SH-SY5Y (cell line): ENCODE measurements around the gene PLA2G7.

ENCODE experiments used
- GATA2 ChIP-seq: IDR thresholded peaks from 2 replicates; pipeline ENCODE4 v1.6.1; 2011; ENCODE audit warnings: mild to moderate bottlenecking, low read depth, low read length
- GATA3 ChIP-seq: IDR thresholded peaks from 2 replicates; pipeline ENCODE4 v1.6.1; 2011; ENCODE audit warnings: low read depth, mild to moderate bottlenecking, low read length, moderate library complexity

- TF ChIP-seq GATA3 = no peak
- no peak for TF ChIP-seq GATA2
These were observed 46.6 kb upstream of the PLA2G7 start for GRCh38 chr6:46781478-46782378.
